H1 (cell line): ENCODE measurements around the gene RIPPLY3. TPM values are rescaled to one million over a fixed set of nuclear protein-coding genes. Genes with fewer than 3 reads are reported as not detected.

Experiments used
- CHD7 ChIP-seq: fragments of 300-600 bp; sonication (generic); IDR thresholded peaks from 2 replicates; pipeline ENCODE4 v1.7.1; 2012; ENCODE audit warnings: low read length, moderate library complexity, mild to moderate bottlenecking, inconsistent platforms; ENCODE audit not compliant: insufficient replicate concordance
- JUN ChIP-seq: IDR thresholded peaks from 2 replicates; pipeline ENCODE4 v1.6.1; 2011; ENCODE audit warnings: low read depth, mild to moderate bottlenecking, improper control_type of control experiment, low read length
- SUZ12 ChIP-seq: fragments of 200-600 bp; sonication (generic); IDR thresholded peaks from 2 replicates; pipeline ENCODE4 v1.6.1; 2012; ENCODE audit warnings: mild to moderate bottlenecking, inconsistent platforms, low read length, moderate library complexity, mixed read lengths
- TAF7 ChIP-seq: optimal IDR thresholded peaks from 2 replicates; pipeline ENCODE3; 2011; ENCODE audit warnings: low read depth, mild to moderate bottlenecking, inconsistent platforms, low read length, moderate library complexity, borderline replicate concordance
- YY1 ChIP-seq: IDR thresholded peaks from 2 replicates; pipeline ENCODE4 v1.6.1; 2011; ENCODE audit warnings: low read depth, mild to moderate bottlenecking, low read length
- polyA plus RNA-seq, 7 experiments: library from polyadenylated mRNA; depleted of rRNA in 3 of 7; stranded (reverse) in 5 of 7; unstranded in 2 of 7; fragments of >200 nt in 5 of 7; fragments of 200-250 nt in 2 of 7; gene quantifications; 1 replicate in 5 of 7; 2 replicates in 1 of 7; 4 replicates in 1 of 7; pipeline versions ENCODE4 v1.2.1 to v1.2.3, GENCODE V29; 2011 to 2013; ENCODE audit warnings: missing spikeins in 2 of 7, mixed read lengths in 2 of 7
- total RNA-seq: library from RNA; stranded (reverse); fragmentation: NEBNext Ultra II Directional; extraction: Animal tissue kit (Norgen Biotek cat#: 25700); gene quantifications from 2 replicates; pipeline ENCODE4 v1.2.1, GENCODE V29; 2021

Gene RIPPLY3
- total and polyA plus RNA-seq, 2 of the 8 experiments (the other 6 are each of a cell fraction or from before 2014, with no cell fraction given) = 2.0 to 2.2 TPM

- TF ChIP-seq CHD7 (no peak), SUZ12 (no peak), YY1 (no peak), TAF7 (no peak), JUN (no peak)
These were observed 24.4 kb upstream of the RIPPLY3 start (continued) for GRCh38 chr21:36981977-36982700.
